ENCODE data around the gene JOSD1. TPM values are rescaled to one million over a fixed set of nuclear protein-coding genes. Genes with fewer than 3 reads are reported as not detected.
A peak's percentile ranks its signal among the peaks of the same experiment; 100 is the strongest.

Gene JOSD1
- total and polyA plus RNA-seq, 9 of the 15 experiments (the other 6 are each of a cell fraction or from before 2014, with no cell fraction given) = 8.9 to 39.1 (median 30.4) TPM

GRCh38 chr22:38700789-38701628, at the start of gene JOSD1 (continued):
- TF ChIP-seq ZBTB11 (CRISPR knock-in tag; IDR thresholded peaks at IDR 0.05) (0 out of 6 replicates have a peak, but pooled peaks of 1 of the 3 experiments have one; percentile 39), CBX5 (IDR thresholded peaks at IDR 0.05; ENCODE audit: borderline replicate concordance, low read depth) (0 out of 2 replicates have a peak, but pooled peaks have one; percentile 12), TCF7L2 (IDR thresholded peaks at IDR 0.05; ENCODE audit: low read depth, low read length) (no peak), ZNF318 (IDR thresholded peaks at IDR 0.05; ENCODE audit: borderline replicate concordance in 1 of 2, low read depth in 1 of 2) (no peak), HMG20B (CRISPR knock-in tag; IDR thresholded peaks at IDR 0.05) (no peak), TSHZ1 (CRISPR knock-in tag; IDR thresholded peaks at IDR 0.05) (no peak), HDGF (IDR thresholded peaks at IDR 0.05) (no peak), SIRT6 (IDR thresholded peaks at IDR 0.05; ENCODE audit: low read depth, low read length) (no peak), SNRNP70 (optimal IDR thresholded peaks at IDR 0.05; ENCODE audit: low read depth, low read length) (no peak), ESRRB (CRISPR knock-in tag; IDR thresholded peaks at IDR 0.05; ENCODE audit: borderline replicate concordance) (no peak)

Measured in K562 (cell line).